Measurements from ENCODE around the gene TUBG2. TPM values are rescaled to one million over a fixed set of nuclear protein-coding genes. Genes with fewer than 3 reads are reported as not detected.

The TUBG2 gene
- total RNA-seq, 1 donor from 2014 or later: 9.4 TPM

DNA sequence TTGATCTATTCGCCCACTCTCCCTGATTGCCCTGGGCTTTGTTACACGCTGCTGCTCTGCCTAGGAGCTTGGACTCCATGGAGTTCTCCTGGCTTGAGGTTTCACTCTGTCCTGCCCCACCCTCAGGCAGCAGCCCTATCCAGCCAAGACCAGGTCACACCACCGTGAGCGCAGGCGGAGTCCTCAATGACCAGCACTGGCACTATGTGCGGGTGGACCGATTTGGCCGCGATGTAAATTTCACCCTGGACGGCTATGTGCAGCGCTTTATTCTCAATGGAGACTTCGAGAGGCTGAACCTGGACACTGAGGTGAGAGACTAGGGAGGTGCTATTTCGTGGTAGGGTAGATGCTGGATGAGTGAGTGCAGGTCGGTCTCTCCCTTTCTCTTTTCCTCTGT is 26.7 kb downstream of the TUBG2 start:
- TF ChIP-seq CTCF (IDR thresholded peaks at IDR 0.05): no peak
- Mint-ChIP-seq H3K4me1 (peaks cover 29% of the 10 kb centered on the region), H3K27ac (no peak overlapping the region), H3K36me3 (ENCODE audit: low read depth) (peaks cover 4% of the 10 kb centered on the region), H3K27me3 (peaks cover 5% of the 10 kb centered on the region), H3K4me3 (no peak overlapping the region), H3K9me3 (no peaks in the 10 kb centered on the region)
- intact Hi-C loops (cut with micrococcal nuclease): no loop called here
- no peak for DNase-seq
- ChIA-PET CTCF (no interaction called here), POLR2A (no interaction called here)
- no peak for ATAC-seq (ENCODE audit: low read depth)

GRCh38 chr17:42686520-42687128 is 27.5 kb downstream of the TUBG2 start:
- H3K9me3 Mint-ChIP-seq: no peaks in the 10 kb centered on the region
- CTCF ChIA-PET: no interaction called here
- H3K4me3 Mint-ChIP-seq: no peak overlapping the region
- POLR2A ChIA-PET: no interaction called here
- H3K36me3 Mint-ChIP-seq (ENCODE audit: low read depth): peaks cover 5% of the 10 kb centered on the region
- H3K27me3 Mint-ChIP-seq: peaks cover 5% of the 10 kb centered on the region
- intact Hi-C loops (cut with micrococcal nuclease): no loop called here
- H3K4me1 Mint-ChIP-seq: peaks cover 22% of the 10 kb centered on the region
- TF ChIP-seq CTCF (IDR thresholded peaks at IDR 0.05): no peak
- DNase-seq (no peak), ATAC-seq (ENCODE audit: low read depth) (no peak)
- H3K27ac Mint-ChIP-seq: no peak overlapping the region

- no peak overlapping the region for H3K27ac Mint-ChIP-seq
- ATAC-seq (ENCODE audit: low read depth): no peak
- intact Hi-C loops (cut with micrococcal nuclease): no loop called here
- no peaks in the 10 kb centered on the region for H3K27me3 Mint-ChIP-seq
- ChIA-PET POLR2A (no interaction called here), CTCF (no interaction called here)
- peaks cover 6% of the 10 kb centered on the region for H3K36me3 Mint-ChIP-seq (ENCODE audit: low read depth)
- H3K4me3 Mint-ChIP-seq: no peak overlapping the region
- peaks cover 11% of the 10 kb centered on the region for H3K4me1 Mint-ChIP-seq
- DNase-seq: no peak
- H3K9me3 Mint-ChIP-seq: no peaks in the 10 kb centered on the region
- no peak for TF ChIP-seq CTCF (IDR thresholded peaks at IDR 0.05)
Observed at GRCh38 chr17:42687707-42688320, 28.7 kb downstream of the TUBG2 start.

DNA sequence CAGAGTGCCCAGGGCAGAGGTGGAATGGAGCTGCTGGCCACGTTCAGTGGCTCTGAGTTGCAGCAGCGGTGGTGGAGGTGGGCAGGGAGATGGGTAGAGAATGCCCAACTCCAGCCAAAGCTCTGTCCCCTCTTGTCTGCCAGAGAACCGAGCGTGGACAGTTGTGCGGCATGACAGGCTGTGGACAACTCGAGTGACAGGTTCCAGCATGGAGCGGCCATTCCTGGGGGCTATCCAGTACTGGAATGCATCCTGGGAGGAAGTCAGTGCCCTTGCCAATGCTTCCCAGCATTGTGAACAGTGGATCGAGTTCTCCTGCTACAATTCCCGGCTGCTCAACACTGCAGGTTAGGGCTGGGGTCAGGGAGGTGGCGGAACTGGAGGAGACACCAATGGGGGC is 31.5 kb downstream of the TUBG2 start:
- CTCF ChIA-PET: no interaction called here
- POLR2A ChIA-PET: interaction anchor here (0.6 kb wide), 1 partner anchor 715 kb away, joined by 3 read pairs; no protein-coding TSS in a partner anchor
- Mint-ChIP-seq H3K4me3 (no peak overlapping the region), H3K27ac (no peak overlapping the region), H3K27me3 (no peaks in the 10 kb centered on the region), H3K4me1 (no peaks in the 10 kb centered on the region), H3K9me3 (no peaks in the 10 kb centered on the region), H3K36me3 (ENCODE audit: low read depth) (peaks cover 9% of the 10 kb centered on the region)
- TF ChIP-seq CTCF (IDR thresholded peaks at IDR 0.05): no peak
- DNase-seq (no peak), ATAC-seq (ENCODE audit: low read depth) (no peak)
- intact Hi-C loops (cut with micrococcal nuclease): no loop called here

GRCh38 chr17:42691021-42691545 is 32.0 kb downstream of the TUBG2 start:
- Mint-ChIP-seq H3K4me1 (no peaks in the 10 kb centered on the region), H3K27me3 (no peaks in the 10 kb centered on the region), H3K9me3 (no peaks in the 10 kb centered on the region), H3K36me3 (ENCODE audit: low read depth) (peaks cover 12% of the 10 kb centered on the region), H3K4me3 (no peak overlapping the region), H3K27ac (no peak overlapping the region)
- CTCF ChIA-PET: no interaction called here
- ATAC-seq (ENCODE audit: low read depth) (no peak), DNase-seq (no peak)
- TF ChIP-seq CTCF (IDR thresholded peaks at IDR 0.05): no peak
- intact Hi-C loops (cut with micrococcal nuclease): no loop called here
- POLR2A ChIA-PET: no interaction called here

Data from activated B cell treated with CpG ODN at 0.5 μM for 24 hours (primary cell).